ENCODE results near the gene ATAD3B.
"Not testable (repeated sequence)": the region's sequence is repeated elsewhere in the genome, so short reads cannot be mapped to it uniquely, and the experiment has no call there.

The ATAD3B gene

DNA sequence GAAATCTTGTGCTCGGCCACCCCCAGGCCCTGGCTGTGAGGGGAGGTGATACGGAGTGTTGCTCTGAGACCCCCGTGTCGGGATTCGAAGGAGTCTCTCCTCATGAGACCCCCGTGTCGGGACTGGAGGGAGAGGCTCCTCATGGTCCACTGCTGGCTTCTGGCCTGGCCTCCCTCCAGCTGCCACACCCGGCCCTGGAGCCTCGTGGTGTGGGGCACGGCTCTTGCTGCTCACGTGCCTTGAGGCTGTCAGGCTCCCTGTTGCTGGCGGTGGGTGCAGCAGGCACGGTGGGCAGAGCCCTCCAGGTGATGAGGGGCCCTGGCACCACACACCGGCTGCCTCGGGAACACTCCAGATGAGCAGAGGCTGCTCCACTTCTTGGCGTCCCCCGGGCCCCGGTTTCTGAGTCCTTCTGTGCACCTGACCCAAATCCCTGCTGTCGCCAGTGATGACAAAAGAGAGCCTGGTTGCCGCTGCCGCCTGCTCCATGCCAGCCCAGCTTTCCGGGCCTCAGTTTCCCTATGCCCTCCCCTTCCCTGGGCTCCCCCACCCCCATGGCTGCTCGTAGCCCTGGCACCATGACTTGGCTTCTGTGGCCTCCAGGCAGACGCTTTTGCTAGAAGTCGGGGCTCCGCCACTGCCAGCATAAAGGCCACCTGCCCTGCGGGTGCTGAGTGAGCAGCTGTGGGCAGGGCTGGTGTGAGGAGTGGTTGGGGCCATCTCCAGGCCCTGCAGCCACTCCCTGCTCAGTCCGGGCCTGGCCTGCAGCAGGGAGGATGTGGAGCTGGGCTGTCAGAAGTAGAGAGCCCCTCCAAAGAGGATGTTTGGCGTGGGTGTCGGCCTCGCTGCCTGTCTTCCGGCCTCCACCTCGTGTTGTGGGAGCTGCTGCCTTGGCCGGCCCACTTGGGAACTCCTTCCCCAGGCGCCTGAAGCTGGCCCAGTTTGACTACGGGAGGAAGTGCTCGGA is 57.0 kb downstream of the ATAD3B start:
- Mint-ChIP-seq H3K9me3 (peaks cover 16% of the 10 kb centered on the region), H3K27ac (no peak overlapping the region), H3K36me3 (ENCODE audit: low read depth) (peaks cover 88% of the 10 kb centered on the region), H3K27me3 (no peaks in the 10 kb centered on the region), H3K4me3 (no peak overlapping the region), H3K4me1 (ENCODE audit: low read depth) (peaks cover 6% of the 10 kb centered on the region)
- intact Hi-C loops (cut with micrococcal nuclease), result no loop called here

DNA sequence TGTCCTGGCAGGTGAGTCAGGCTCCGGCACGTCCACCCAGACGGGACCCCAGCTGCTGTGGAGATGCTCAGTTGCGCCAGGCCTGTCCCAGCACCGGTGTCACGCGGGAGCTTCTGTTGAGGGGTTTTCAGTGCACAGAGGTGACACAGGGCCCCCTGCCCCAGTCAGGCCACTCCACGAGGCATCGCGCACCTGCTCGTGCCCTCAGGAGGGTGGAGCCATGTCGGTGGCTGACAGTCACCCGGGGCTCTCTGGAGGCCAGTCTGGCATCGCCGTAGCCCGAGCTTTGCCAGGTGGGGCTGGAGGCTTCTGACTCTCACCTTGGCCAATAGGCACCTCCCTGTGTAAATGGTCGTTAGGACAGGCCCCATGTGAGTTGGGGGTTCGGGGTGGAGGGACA is 57.8 kb downstream of the ATAD3B start:
- Mint-ChIP-seq H3K9me3 (peaks cover 16% of the 10 kb centered on the region), H3K4me1 (ENCODE audit: low read depth) (peaks cover 6% of the 10 kb centered on the region), H3K36me3 (ENCODE audit: low read depth) (peaks cover 89% of the 10 kb centered on the region), H3K27me3 (no peaks in the 10 kb centered on the region), H3K4me3 (no peak overlapping the region), H3K27ac (no peak overlapping the region)
- intact Hi-C loops (cut with micrococcal nuclease), result no loop called here

DNA sequence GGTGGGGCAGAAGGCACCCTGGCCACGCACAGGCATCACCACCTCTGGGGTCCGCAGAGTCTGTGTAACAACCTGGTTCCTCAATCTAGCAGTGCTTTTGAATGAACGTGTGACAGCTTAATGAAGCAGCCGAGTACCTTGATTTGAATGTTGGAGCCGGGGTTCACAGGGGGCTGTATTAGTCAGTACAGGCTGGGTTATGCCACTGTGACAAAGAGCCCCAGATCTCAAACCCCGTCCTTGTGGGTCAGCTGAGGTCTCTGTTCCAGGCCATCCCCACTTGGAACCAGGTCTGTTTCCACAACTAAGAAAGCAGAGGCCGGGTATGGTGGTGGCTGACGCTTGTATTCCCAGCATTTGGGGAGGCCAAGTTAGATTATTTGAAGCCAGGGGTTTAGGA is 58.4 kb downstream of the ATAD3B start:
- Mint-ChIP-seq H3K4me3 (no peak overlapping the region), H3K4me1 (ENCODE audit: low read depth) (peaks cover 6% of the 10 kb centered on the region), H3K27me3 (no peaks in the 10 kb centered on the region), H3K36me3 (ENCODE audit: low read depth) (peaks cover 88% of the 10 kb centered on the region), H3K9me3 (peaks cover 16% of the 10 kb centered on the region), H3K27ac (no peak overlapping the region)
- intact Hi-C loops (cut with micrococcal nuclease), result no loop called here

DNA sequence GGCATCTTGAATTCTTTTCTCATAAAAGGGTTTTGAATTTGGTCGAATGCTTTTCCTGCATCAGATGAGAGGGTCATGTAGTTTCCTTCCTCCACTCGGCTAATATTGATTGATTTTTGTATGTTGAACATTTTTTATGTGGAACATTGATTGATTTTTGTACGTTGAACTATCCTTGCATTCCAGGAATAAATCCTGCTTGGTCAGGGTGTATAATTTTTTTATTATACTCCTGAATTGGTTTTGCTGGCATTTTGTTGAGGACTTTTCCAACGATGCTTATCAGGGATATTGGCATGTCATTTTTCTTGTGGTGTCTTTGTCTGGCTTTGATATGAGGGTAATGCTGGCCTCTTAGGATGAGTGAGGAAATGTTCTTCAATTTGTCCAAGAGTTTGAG is 60.4 kb downstream of the ATAD3B start:
- Mint-ChIP-seq H3K9me3 (peaks cover 16% of the 10 kb centered on the region), H3K27ac (no peak overlapping the region), H3K4me1 (ENCODE audit: low read depth) (peaks cover 6% of the 10 kb centered on the region), H3K36me3 (ENCODE audit: low read depth) (peaks cover 70% of the 10 kb centered on the region), H3K27me3 (no peaks in the 10 kb centered on the region), H3K4me3 (no peak overlapping the region)
- intact Hi-C loops (cut with micrococcal nuclease), result no loop called here

DNA sequence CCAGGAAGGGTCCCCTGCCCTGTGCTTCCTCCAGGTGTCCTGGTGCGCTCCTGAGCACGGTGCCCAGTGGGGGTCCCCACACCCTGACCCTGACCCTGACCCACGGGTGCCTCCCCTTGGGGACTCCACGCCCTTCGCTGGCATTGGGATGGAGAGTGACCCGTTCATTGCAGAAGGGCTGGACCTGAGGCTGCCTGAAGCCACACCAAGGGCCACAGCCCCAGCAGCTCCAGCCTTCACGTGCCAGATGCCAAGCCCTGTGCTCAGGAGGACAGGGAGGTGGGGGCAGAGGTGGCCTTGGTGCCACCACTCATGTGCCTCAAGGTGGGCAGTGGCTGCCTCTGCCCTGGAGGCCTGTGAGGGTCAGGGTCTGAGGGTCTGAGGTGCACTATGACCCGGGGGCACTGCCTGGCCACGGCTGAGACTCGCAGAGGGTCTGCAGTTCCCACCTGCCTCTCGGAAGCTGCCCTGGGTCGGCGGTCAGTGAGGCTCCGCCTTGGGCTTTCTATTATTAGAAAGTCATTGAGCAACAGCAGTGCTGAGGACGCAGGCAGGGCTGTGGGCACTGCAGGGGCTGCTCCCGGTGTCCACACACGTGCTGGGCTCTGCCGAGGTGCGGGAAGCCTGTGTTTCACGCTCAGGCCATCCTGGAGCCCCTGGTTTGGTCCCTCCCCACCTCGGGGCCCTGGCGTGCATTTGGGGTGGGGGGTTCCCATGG is 61.8 kb downstream of the ATAD3B start:
- H3K36me3 Mint-ChIP-seq (ENCODE audit: low read depth), result peaks cover 56% of the 10 kb centered on the region
- H3K4me3 Mint-ChIP-seq; H3K4me1 Mint-ChIP-seq (ENCODE audit: low read depth); H3K27ac Mint-ChIP-seq; intact Hi-C loops (cut with micrococcal nuclease); H3K27me3 Mint-ChIP-seq: not testable (repeated sequence)
- H3K9me3 Mint-ChIP-seq, result peaks cover 16% of the 10 kb centered on the region

- H3K27me3 Mint-ChIP-seq; H3K4me3 Mint-ChIP-seq; intact Hi-C loops (cut with micrococcal nuclease); H3K4me1 Mint-ChIP-seq (ENCODE audit: low read depth); H3K27ac Mint-ChIP-seq: not testable (repeated sequence)
- peaks cover 16% of the 10 kb centered on the region for H3K9me3 Mint-ChIP-seq
- peaks cover 51% of the 10 kb centered on the region for H3K36me3 Mint-ChIP-seq (ENCODE audit: low read depth)
Measured at GRCh38 chr1:1533894-1534291, 62.3 kb downstream of the ATAD3B start.

DNA sequence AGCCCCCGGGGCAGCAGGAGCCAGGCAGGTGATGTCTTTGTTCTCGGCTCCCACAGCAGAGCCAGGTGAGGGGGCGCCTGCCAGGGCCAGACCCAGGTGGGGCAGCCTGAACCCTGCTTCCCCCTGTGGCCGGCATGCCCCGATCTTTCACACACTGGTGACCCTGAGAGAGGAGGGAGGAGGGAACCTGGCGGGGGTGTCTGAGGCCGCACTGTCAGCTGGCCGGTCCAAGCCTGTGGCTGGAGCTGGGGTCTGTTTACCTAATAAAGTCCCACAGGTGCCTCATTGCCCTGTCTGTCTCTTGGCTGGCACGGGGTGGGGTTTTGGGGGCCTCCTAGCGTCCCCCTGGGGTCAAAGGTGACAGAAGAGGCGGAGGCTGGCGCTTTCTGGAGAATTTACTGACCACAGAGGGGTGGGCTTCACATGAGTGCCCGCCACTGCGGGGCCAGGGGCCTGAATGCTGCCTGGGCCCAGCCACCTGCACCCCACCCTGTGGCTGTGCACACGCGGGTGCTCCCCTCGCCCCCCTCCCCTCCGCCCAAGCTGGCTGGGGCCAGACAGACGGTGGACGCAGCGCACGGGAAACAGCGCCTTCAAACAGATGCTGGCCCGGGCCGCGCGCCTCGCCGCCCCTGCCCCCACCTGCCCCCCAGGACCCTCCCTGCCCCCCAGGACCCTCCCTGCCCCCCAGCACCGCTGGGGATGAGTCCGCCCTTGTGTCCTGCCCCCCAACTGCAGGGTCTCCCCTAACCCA is 63.0 kb downstream of the ATAD3B start:
- Mint-ChIP-seq H3K4me1 (ENCODE audit: low read depth) (peaks cover 6% of the 10 kb centered on the region), H3K4me3 (no peak overlapping the region), H3K36me3 (ENCODE audit: low read depth) (peaks cover 44% of the 10 kb centered on the region), H3K9me3 (peaks cover 16% of the 10 kb centered on the region), H3K27me3 (peaks cover 10% of the 10 kb centered on the region), H3K27ac (no peak overlapping the region)
- intact Hi-C loops (cut with micrococcal nuclease), result no loop called here

DNA sequence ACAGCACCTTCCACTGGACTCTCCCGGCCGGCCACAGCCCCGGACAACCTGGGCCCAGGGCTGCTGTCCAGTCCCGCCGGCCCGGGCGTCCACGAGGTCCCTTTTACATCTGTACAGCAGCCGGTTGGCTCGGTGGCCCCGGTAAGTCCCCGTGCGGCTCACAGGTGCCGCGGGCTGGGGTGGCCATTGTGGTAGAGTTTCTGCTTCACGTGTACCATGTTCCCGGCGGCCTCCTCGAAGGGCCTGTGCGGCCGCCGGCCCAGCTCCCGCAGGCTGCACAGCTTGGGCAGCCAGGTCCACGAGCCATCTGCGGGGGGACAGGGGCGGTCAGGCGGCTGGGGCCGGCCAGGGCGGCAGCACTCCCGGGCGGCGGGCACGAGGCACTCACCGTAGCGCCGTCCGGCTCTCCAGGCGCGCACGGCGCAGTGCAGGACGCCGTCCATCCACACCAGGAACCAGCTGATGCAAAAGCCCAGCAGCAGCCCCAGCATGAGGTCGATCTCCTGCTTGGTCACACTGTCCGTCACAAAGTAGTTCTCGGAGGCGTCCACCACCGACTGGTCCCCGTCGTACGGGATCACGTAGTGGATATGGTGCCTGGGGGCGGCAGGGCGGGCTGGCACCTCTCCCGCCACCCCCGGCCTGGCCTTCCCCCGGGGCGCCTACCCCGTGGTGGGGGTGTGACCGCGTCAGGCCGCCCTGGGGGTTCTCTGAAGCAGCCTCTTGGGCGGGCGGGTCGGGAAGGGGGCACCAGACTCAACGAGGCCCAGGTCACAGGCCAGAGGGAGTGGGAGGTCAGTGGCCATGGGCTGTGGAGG is 63.8 kb downstream of the ATAD3B start:
- Mint-ChIP-seq H3K27ac (no peak overlapping the region), H3K27me3 (peaks cover 11% of the 10 kb centered on the region), H3K9me3 (peaks cover 16% of the 10 kb centered on the region), H3K4me1 (ENCODE audit: low read depth) (peaks cover 6% of the 10 kb centered on the region), H3K4me3 (no peak overlapping the region), H3K36me3 (ENCODE audit: low read depth) (peaks cover 36% of the 10 kb centered on the region)
- intact Hi-C loops (cut with micrococcal nuclease), result no loop called here

DNA sequence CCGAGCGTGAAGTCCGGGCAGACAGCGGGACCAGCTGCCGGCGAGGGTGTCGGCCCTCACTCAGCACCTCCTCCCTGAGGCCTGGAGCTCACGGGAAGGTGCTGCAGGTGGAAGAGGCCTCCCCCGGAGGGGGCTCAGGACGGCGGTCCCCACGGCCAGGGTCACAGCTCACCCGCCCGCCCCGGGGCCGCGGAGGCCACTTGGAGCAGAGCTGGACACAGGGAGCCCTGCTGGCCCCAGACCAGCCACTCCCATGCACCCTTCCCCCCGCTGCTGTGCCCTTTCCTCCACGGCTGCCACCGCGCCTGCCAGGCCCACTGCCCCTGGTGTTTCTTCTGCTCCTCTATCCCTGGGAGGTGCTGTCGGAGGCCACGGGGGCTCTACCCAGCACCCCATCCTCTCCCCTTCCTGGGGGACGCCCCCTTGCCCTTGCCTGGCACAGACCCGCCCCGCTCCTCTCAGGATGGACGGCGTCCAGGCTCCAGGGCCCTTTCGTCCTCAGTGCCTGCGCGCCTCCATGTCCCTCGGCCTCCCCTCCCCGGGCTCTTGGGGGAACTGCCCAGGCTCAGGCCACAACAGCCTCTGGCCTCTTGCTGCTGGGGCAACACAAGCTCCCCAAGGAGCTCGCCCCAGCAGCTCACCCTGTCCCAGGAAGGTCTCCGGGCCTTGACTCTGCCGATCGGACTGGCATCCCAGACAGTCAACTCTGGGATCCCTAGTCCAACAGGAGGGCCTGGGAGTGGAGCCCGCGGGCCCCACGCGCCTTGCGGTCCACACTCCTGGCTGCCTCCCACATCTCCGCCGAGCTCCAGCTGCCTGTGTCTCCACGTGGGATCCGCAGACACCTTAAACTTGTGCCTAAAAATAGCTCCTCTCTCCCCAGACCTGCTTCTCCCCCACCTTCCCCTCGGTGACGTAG is 64.7 kb downstream of the ATAD3B start:
- Mint-ChIP-seq H3K9me3 (peaks cover 9% of the 10 kb centered on the region), H3K4me1 (ENCODE audit: low read depth) (peaks cover 6% of the 10 kb centered on the region), H3K27ac (no peak overlapping the region), H3K27me3 (peaks cover 17% of the 10 kb centered on the region), H3K4me3 (no peak overlapping the region), H3K36me3 (ENCODE audit: low read depth) (peaks cover 35% of the 10 kb centered on the region)
- intact Hi-C loops (cut with micrococcal nuclease), result no loop called here

GRCh38 chr1:1536938-1537546 is 65.5 kb downstream of the ATAD3B start:
- Mint-ChIP-seq H3K4me1 (ENCODE audit: low read depth) (peaks cover 6% of the 10 kb centered on the region), H3K36me3 (ENCODE audit: low read depth) (peaks cover 35% of the 10 kb centered on the region), H3K4me3 (no peak overlapping the region), H3K27me3 (peaks cover 24% of the 10 kb centered on the region), H3K27ac (no peak overlapping the region), H3K9me3 (peaks cover 3% of the 10 kb centered on the region)
- intact Hi-C loops (cut with micrococcal nuclease), result no loop called here

DNA sequence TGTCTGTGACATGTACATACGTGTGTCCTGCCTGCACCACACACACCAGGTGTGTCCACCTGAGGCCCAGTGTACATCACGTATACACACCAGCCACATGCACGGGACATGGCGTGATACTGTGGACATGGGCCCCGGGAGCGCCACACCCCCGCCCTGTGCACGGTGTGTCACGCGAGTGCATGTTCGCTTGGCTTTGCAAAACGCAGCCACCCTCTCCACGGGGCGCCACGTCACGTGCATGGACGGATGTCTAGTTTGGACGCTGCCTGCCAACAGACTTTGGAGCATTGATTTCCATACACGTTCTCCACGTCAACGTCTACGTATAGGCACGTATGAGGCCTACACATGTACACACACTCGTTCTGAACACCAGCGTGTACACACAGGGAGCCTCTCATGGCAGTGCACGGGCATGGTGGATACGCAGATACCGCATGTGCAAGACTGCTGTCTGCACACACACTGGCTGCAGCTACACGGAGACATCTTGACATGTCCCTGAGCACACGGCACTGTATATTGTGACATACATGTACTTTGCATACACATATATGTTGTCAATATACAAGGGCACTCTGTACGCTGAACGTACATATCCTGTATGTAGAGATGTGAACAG is 66.2 kb downstream of the ATAD3B start:
- intact Hi-C loops (cut with micrococcal nuclease), result no loop called here
- Mint-ChIP-seq H3K27ac (no peak overlapping the region), H3K4me1 (ENCODE audit: low read depth) (peaks cover 6% of the 10 kb centered on the region), H3K4me3 (no peak overlapping the region), H3K36me3 (ENCODE audit: low read depth) (peaks cover 35% of the 10 kb centered on the region), H3K27me3 (peaks cover 26% of the 10 kb centered on the region), H3K9me3 (no peaks in the 10 kb centered on the region)

- intact Hi-C loops (cut with micrococcal nuclease), result no loop called here
- Mint-ChIP-seq H3K9me3 (no peaks in the 10 kb centered on the region), H3K36me3 (ENCODE audit: low read depth) (peaks cover 35% of the 10 kb centered on the region), H3K4me3 (no peak overlapping the region), H3K27me3 (peaks cover 26% of the 10 kb centered on the region), H3K27ac (no peak overlapping the region), H3K4me1 (ENCODE audit: low read depth) (peaks cover under 1% of the 10 kb centered on the region)
Measured at GRCh38 chr1:1538334-1538733, 66.8 kb downstream of the ATAD3B start.
